HG03521 (cell line): Measurements from ENCODE around the gene MDK.
A peak's percentile ranks its signal among the peaks of the same experiment; 100 is the strongest.
"Not testable (repeated sequence)": the region's sequence is repeated elsewhere in the genome, so short reads cannot be mapped to it uniquely, and the experiment has no call there.

Experiments used
- ATAC-seq: cut with Tn5 transposase; IDR thresholded peaks from one replicate; pipeline ENCODE4 v1.9.1; 2021; ENCODE audit warnings: mild to moderate bottlenecking, moderate library complexity; ENCODE audit not compliant: unreplicated experiment

The MDK gene

DNA sequence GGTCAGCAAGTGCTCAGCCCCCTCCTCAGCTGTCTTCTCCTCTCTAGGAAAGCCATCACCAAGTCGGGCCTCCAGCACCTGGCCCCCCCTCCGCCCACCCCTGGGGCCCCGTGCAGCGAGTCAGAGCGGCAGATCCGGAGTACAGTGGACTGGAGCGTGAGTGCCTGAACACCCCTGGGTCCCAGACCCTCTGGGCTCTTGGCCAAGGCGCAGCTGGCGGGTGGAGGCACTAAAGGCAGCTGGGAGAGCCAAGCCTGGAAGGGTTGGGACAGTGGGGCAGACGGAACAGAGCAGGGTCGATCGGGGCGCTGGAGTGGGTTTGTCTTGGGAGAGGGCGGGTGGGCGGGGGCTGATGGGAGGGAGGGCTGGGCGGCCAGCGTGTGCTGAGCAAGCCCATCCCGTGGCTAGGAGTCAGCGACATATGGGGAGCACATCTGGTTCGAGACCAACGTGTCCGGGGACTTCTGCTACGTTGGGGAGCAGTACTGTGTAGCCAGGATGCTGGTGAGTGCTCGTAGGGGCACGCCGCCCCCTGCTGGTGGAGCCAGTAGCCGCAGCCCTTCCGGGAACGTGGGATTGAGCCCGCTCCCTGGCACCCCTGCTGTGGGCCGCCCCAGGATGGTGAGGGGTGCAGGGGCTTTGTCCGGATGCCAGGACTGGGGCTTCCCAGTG lies 14.1 kb upstream of the MDK start:
- peak; percentile 59 for ATAC-seq

DNA sequence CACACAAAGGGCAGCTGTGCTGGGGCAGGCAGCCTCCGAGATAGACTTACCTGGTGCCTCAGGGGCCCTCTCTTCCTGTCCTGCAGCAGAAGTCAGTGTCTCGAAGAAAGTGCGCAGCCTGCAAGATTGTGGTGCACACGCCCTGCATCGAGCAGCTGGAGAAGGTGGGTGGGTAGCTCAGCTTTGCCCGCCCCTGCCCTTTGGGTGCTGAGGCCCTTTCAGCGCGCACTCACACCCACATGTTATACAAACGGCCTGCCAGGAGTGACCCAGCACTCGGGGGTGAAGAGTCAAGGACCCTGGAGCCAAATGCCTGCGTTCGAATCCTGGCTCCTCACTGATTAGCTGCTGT lies 13.6 kb upstream of the MDK start:
- ATAC-seq: no peak

DNA sequence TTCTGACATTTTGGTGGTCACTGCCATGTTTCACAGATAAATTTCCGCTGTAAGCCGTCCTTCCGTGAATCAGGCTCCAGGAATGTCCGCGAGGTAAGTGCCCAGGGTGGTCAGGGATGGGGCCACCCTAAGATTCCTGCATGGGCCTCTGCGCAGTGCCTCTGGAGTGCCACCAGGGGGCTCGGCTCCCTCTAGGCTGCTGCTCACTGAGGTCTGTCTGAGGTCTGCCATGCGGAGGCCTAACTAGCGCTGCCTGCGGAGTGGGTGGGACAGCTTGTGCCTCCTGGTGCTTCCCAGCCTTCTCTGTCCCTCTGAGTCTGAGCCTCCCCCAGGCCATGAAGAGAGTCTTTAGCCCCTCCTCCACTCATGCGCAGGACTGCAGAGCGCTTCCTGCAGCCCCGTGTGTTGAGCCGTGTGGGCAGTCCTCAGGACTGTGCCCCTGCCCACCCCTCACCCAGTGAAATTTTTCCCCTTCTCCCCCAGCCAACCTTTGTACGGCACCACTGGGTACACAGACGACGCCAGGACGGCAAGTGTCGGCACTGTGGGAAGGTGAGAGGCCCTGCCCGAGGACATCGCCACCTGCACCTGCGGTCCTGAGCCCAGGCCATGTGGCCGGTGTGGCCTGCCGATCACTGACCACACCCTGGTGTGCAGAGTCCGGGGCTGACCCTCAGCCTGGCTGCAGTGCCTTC lies 11.9 kb upstream of the MDK start:
- peak; percentile 47 for ATAC-seq

DNA sequence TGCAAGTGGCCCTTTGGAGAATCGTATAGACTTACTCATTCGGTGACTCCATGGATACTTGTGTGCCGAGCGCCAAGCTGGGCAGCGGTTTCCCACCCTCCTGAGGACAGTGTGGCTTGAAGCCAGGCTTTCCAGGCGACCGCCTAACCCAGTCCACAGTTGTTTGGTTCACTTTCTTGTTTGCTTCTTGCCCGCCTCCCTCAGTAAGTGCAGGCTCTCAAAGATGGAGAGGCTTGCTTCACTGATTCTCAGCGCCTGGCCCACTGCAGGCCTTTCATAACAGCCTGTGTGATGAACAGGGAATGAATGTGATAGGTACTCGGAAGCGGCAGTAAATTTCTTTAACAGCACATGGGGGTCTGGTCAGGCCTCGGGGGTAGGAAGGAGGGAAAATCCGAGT lies 11.2 kb upstream of the MDK start:
- no peak for ATAC-seq

- ATAC-seq: not testable (repeated sequence)
These were observed 10.2 kb upstream of the MDK start for GRCh38 chr11:46371262-46371661.

DNA sequence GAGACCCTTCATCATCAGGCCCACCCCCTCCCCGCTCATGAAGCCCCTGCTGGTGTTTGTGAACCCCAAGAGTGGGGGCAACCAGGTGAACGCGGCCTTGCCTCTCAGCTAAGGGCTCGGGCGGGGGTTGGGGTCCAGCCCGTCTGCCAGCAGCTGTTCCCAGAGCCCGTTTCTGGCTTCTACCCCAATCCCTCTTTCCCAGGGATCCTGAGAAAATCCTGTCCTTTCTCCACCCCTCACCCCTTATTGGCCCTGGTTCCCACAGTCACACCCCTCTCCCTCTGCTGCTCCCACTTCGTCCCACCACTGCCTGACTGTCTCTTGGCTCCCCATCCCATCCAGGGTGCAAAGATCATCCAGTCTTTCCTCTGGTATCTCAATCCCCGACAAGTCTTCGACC lies 9.4 kb upstream of the MDK start:
- ATAC-seq: no peak

DNA sequence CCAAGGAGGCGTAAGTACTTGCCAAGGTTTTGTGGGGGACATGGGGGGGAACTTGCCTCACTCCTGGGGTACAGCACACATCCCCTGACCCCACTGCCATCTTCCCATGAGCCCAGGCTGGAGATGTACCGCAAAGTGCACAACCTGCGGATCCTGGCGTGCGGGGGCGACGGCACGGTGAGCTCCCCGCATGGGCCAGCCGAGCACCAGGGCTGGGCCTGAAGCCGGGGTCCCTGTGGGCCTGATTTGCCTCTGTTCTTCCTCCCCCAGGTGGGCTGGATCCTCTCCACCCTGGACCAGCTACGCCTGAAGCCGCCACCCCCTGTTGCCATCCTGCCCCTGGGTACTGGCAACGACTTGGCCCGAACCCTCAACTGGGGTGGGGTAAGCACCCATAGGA lies 9.0 kb upstream of the MDK start:
- not testable (repeated sequence) for ATAC-seq

DNA sequence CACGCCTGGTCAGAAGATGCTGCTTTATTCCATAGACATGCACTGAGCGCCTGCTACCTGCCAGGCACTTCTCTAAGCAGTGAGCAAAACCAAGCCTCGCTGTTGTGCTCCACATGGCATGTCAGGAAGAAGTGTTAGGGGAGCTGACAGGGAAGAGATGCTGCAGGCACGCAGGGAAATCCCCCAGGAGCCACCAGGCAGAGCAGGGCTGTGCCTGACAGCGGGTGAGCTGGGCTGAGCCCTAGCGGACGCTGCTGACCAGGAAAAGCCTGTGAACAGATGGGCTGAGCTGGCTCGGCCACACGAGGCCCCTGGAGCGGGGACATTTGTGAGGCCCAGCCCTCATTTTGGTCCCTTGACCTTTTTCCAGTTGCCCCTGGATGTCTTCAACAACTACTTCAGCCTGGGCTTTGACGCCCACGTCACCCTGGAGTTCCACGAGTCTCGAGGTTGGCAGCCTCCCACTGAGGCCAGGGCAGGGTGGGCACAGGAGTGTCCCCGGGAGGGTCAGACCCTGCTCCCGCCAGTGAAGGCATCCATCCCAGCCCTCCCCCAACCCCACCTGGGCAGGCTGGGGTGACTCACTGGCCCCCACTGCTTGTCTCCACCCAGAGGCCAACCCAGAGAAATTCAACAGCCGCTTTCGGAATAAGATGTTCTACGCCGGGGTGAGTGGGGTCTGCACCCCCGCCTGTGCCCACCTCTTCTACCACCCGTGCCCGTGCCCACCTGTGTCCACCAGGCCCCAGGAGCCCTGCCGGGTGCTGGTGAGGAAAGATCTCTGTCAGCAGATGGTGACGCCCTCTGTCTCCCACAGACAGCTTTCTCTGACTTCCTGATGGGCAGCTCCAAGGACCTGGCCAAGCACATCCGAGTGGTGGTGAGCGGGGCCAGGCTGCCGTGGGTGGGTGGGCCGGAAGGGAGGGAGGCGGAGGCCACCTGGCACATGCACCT lies 7.4 kb upstream of the MDK start:
- no peak for ATAC-seq

- ATAC-seq: no peak
These were observed 6.7 kb upstream of the MDK start for GRCh38 chr11:46374815-46375214.

GRCh38 chr11:46375392-46376101 lies 5.9 kb upstream of the MDK start:
- no peak for ATAC-seq

DNA sequence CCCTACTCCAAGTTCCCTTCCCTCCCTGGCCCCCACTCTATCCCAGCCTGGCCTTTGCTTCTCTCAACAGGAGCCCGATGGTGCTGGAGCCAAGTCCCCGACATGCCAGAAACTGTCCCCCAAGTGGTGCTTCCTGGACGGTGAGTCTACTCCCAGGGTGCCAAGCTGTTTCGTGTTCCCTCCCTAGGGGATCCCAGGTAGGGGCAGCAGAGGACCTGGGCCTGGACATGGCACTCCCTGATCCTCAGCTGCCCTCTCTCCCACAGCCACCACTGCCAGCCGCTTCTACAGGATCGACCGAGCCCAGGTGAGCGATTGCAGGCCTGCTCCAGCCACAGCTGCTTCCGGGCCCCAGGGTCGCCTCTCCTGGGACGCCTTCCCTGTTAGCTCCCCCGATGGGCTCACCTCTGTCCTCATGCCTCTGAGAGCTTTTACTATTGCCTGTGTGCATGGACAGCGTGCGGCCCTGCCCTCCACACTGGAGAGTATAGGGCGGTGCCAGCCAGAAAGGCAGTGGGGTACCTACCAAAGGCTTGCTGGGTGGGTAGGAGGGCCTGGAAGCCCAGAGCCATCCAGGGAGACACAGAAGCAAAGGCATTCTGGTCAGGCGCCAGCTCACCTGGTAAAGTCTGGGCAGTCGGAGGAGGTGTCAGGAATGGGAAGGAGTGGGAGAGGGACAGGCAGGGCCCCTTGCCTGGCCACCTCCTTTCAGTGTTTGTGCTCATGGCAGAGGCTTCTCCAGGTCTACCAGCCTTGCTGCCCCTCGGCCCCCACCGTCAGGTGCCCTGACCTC lies 5.0 kb upstream of the MDK start:
- no peak for ATAC-seq

DNA sequence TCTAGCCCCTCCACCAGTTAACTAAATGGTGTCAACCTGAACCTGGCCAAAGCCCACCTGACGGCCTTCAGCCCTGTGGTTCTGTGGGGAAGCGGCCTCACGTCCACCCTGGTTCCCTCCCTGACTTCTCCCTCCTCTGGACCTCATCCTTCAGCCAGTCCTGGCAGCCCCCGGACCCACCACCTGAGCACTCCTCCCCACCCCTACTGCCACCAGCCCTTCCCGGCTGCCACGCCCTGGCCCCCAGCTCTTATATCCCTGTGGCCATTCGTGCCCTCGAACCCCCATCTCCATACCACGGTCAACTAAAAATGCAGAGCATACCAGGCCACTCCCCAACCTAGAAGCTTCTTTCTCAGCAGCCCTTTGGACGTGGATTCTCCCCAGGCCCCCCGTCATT lies 4.2 kb upstream of the MDK start:
- ATAC-seq: no peak

DNA sequence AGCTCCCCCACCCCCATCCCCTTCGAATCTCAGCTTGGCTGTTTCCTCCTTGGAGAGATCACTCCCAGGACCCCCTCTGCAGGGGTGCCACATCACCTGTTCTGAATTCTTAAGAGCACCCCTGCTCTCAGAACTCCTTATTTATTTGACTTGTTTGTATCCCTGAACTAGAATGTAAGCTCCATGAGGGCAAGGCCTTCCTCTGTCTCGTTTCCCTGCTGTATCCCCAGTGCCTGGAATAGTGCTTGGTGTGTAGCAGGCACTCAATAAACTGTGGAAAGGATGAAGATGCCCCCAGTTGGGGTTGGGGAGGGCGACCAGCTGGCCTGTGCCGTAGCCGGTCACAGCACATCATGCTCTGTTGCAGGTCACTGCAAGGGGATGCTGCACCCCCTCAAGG lies 3.6 kb upstream of the MDK start:
- no peak for ATAC-seq

DNA sequence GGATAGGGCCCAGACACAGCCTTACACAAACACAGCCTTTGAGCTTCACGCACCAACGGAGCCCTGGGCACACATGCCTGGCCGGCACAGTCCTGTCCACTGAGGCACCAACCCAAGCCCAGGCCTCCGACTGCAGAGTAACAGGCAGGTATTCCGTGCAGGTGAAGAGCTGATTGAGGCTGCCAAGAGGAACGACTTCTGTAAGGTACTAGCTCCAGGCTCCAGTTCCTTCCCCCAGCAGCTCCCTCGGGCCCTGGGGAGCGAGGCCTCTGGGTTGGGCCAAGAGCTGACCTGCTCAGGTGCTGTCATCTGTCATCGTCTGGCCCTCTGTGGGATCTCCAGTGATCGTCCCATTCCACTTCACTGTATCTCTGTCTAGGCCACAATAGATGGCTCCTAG lies 3.2 kb upstream of the MDK start:
- no peak for ATAC-seq

GRCh38 chr11:46378811-46379481 lies 2.5 kb upstream of the MDK start:
- ATAC-seq: no peak

DNA sequence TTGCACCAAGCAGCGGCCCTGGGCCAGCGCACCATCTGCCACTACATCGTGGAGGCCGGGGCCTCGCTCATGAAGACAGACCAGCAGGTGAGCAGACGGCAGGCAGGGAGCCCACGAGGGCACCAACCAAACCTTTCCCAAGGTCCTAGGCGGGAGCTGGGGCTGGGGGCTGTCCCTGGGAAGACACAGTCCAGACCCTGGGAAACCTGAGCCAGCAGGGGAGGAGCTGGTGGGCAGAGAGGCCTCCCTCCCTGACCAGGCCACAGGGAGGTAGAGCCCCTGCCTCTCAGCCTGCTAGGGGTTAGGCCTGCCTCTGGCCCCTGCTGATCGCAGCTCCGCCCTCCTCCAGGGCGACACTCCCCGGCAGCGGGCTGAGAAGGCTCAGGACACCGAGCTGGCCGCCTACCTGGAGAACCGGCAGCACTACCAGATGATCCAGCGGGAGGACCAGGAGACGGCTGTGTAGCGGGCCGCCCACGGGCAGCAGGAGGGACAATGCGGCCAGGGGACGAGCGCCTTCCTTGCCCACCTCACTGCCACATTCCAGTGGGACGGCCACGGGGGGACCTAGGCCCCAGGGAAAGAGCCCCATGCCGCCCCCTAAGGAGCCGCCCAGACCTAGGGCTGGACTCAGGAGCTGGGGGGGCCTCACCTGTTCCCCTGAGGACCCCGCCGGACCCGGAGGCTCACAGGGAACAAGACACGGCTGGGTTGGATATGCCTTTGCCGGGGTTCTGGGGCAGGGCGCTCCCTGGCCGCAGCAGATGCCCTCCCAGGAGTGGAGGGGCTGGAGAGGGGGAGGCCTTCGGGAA lies 1.8 kb upstream of the MDK start:
- not testable (repeated sequence) for ATAC-seq

GRCh38 chr11:46380340-46381047 lies 975 bp upstream of the MDK start:
- ATAC-seq: no peak
